GM03348 (cell line): ENCODE results near the gene CFAP161.
"Not testable (repeated sequence)": the region's sequence is repeated elsewhere in the genome, so short reads cannot be mapped to it uniquely, and the experiment has no call there.

Experiments
- DNase-seq: peaks from one replicate; pipeline ENCODE4 v3.0.0; 2012; ENCODE audit warnings: low spot score

The CFAP161 gene

DNA sequence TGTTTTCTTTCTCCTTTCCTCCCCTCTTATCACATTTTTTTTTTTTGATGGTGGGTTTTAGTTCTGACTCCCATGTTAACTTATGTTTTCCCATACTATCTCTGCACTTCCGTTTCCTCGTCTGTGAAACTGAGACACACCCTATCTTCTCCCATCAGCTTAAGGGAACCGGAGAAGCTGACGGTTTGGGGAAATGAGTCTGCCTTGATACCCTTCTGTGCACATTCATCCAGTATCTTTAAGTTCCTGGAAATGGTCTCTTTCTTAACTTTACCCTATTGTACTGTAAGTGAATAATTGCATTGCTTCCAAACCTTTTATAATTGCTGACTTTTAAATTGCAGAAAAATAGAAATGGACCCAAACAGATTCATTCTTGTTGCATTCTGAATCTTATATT is 26.2 kb upstream of the CFAP161 start:
- no peak for DNase-seq

DNA sequence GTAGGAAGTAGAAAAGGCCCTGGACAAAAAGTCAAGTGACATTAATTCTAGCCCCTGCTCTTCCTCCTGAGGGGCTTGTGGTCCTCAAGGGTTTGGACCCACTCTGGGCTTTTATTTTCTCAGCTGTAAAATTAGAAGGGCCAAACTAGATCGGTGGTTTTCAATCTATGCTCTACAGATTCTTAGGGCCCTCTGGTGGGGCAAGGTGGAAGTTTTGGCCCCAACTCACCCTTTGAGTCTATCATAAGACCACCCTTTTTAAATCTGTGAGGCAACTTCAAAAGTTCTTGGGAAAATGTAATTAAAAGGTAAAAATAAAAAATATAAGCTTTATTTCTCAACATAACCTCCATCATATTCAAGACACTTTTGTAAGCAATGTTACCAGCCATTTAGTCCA is 25.6 kb upstream of the CFAP161 start:
- no peak for DNase-seq

DNA sequence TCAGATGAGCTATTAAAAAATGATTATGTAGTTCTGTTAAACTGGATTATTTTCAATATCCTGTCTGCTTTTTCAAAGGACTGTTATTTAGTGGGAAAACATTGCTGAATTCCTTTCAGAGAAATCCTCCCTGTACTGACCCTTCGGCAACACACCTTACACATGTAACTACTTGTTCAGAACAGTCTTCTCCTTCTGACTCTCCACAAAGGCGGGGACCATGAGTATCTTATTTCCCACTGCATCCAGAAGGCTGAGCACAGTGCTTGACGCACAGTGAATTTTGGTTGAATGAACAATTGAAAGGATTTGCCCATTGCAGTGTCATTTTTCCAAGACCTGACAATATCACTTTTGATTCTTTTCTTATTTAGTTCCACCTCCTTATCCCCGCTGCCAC is 23.1 kb upstream of the CFAP161 start:
- DNase-seq = no peak

DNA sequence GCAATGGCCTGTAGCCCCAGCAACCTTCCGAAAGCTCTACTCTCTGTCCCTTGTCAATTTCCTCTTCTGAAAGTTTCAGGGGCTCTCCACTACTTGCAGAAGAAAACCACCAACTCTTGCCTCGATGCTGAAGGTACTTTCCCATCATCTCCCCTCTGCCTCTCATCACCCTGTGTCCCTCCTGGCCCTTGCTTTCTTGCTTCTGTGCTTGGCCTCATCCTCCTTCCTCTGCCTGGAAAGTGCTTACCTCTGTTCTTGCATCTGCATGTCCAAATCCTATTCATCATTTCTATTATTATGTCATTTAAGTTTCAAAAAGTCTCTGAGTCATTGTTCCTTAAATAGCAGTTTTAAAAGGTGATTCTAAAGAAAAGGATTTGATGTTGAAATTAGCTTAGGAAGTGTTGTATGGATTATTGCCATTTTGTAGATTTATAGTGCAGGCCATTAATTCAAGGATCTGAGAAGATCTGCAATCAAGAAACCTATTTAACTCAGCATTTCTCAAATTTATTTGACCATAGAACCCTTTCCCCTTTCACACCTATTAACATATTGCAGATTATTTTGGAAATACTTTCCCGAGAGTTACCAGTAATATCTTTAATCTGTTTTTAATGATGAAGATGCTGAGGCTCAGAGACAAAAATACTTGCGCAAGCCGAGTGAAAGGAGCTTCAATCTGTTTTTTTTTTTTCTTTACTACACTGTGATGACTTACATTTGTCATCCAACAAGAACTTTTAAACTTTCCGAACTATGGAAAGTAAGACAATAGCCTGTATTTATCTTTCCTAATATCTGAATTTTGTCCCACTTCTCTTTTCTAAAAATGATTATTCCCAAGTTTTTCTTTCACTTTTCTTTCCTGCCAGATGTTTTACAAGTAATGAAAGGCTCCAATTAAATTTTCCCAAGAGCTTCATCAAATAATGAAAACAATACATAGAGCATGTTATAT is 22.3 kb upstream of the CFAP161 start:
- DNase-seq = no peak

DNA sequence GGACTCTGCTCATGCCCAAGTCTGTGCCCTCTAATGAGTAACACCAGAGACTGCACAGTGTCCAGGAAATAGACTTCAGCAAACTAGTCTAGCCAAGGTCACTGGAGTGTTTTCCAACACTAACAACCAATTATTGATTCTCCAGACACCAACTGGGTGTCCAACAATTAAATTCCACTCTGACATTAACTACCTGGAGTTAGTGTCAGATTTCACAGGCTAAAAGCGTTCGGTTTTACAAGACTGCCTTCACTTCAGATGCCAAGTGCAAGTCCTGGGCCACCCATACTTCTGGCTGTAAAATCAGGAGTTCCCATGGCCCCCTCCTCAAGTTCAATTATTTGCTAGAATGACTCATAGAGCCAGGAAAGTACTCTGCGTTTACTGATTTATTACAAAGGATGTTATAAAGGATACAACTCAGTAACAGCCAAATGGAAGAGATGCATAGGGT is 20.8 kb upstream of the CFAP161 start:
- no peak for DNase-seq

DNA sequence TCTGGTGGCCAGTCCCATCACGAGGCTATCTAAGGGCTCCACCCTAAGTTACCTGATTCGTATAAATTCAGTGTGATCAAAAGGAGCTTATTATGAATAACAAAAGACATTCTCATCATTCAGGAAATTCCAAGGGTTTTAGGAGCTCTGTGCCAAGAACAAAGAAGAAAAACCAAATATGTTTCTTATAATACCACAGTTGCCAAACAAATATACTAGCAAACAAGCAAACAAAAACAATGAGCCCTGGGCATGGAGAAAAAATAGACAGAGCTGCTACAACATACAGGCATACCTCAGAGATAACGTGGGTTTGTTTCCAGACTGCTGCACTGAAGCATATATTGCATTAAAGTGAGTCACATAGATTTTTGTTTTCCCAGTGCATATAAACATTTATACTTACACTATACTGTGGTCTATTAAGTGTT is 20.2 kb upstream of the CFAP161 start:
- no peak for DNase-seq

DNA sequence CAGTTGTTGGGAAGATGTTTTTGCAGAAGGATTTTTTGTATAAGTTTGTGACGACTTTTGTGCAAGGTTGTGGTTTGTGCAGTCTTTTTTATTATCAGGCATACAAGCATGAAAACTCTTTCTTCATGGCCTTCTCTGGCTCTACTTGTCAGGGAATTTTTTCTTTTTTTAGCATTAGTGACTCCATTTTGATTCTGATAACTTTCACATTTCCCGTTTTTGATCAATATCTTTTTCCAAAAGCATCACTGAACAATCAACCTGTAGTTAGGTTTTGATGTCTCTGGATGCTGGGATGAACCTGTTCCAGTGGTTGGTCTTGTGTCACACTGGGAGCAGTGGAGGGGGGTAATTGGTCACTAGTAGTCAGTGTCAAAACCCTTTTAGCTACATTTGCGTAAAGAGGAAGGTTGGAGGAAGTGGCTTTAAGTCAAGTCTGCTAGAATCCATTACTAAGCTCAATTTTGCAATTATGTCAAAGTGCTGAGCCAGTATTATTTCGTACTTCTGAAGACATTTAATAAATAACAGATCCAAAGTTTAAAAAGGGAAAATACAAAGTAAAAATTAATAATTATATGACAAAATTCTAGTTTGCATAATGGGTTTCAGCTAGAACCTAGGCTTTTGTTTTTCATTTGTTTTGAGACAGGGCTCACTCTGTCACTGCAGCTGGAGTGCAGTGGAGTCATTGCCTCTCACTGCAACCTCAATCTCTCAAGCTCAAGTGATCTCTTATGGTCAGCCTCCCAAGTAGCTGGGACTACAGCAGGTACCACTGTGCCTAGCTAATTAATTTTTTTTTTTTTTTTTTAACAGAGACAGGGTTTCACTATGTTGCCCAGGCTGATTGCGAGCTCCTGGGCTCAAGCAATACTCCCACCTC is 18.8 kb upstream of the CFAP161 start:
- no peak for DNase-seq

DNA sequence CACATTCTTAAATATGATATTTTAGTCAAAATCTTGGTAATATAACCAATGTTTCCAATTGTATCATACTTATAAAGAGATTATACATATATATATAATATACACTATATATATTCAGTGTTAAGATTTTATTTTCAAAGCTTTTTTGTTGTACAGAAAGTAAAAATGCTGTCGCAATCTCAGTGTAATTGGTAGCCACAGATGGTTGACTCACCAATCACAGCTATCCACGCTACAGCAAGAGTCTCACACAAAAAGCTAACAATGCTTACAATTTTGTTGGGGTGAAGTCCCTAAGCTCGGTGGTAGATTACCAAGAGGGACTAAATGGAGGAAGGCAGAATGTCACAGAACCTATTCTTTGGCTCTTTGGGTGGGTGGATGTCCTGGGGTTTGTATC is 16.9 kb upstream of the CFAP161 start:
- DNase-seq = peak; percentile 56

DNA sequence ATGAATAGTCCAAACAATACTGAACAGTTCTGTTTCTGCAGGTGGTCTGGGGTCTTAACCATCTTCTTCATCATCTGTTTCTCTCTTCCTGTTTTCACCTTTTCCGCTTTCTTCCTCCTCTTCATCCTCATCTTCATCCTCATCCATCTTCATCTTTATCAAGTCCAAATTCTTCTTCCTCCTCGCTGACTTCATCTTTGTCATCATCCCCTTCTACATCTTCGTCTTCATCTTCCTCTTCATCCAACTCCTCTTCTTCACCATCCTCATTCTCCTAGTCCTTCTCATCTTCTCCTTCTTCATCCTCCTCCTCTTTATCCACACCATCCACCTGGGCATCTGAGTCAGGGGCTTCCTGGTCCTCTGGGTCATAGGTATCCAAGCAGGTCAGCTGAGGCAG is 16.5 kb upstream of the CFAP161 start:
- DNase-seq = no peak

DNA sequence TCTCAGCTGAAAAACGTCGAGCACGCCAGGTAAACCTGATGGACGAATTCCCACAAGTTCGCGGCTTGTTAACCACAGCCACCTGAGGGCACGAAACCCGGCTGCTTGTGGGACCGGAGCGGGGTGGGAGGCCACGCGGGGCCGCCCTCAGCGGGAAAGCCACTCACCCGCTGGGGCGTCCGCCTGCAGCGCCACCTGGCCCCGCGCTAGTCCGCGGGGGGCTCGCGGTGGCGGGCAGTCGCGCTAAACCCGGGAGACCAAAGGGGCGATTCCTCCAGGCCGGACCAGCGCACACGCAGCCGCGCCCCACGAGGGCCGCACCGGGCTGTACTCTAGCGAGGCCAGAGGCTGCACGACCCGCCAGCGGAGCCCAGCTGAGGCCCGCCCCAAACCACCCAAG is 15.7 kb upstream of the CFAP161 start:
- DNase-seq = no peak

DNA sequence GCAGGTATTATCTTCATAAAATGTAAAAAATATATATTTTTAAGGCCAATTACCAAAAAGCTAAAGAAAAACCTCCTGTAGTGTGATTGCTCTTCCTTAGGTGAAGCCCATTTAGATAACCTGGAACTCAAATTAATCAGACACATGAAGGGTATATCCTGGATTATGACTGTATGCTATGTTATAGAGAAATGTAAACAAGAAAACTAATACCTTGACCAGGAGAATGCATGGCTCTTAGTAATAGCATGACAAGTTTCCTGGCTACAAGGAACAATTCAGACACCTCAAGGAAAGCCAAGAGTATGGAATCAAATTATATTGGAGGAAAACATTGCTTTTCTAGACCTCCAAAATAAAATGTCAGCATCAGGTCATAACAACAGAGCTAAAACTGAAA is 14.0 kb upstream of the CFAP161 start:
- no peak for DNase-seq

DNA sequence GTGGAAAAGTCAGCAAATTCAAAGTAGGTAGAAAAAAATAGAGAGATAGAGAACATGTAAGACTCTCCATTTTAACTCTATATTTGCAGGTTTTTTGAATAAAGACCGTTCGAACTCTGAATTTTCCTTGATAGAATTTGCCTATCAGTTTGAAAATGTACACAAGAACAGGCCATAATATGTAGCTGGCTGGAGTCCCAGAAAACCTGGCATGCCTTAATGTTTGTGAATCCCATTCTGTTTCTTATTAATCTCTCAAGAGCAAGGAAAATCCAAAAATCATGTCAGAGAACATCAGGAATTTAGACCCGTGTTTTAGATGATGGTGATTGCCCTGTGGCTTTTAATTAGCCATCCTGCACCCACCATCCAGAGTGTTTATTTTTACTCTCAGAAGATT is 7.2 kb upstream of the CFAP161 start:
- no peak for DNase-seq

DNA sequence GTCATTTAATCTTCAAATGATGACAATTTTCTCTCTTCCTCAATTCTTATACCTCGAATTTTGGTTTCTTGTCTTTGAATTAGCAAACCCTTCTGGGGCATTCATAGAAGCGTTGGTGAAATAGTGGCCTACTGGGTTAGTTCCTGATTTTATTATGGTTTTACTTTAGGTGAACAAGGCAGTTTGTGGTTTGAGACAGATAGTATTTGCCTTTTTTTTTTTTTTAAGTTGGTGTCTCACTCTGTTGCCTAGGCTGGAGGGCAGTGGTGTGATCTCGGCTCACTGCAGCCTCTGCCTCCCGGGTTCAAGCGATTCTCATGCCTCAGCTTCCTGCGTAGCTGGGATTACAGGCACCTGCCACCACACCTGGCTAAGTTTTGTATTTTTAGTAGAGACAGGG is 7.4 kb downstream of the CFAP161 start:
- DNase-seq = not testable (repeated sequence)

DNA sequence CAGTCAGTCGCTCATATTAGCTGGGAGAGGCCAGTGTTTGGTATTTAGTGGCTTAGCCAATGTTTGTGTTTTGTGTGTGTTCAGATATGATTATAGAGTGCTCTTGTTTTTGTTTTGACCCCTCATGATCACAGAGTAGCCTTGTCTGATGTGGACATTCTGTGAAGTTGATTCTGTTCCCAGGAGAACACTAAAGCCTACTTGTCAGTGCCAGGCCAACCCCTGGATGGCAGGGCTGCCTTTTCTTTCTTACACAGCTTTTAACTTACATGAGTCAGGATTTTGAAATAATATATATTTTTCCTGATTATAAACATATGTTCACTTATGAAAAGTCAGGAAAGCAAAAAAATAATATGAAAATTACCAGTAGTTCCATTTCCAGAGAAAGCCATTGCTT is 11.9 kb downstream of the CFAP161 start:
- DNase-seq = peak; percentile 22

DNA sequence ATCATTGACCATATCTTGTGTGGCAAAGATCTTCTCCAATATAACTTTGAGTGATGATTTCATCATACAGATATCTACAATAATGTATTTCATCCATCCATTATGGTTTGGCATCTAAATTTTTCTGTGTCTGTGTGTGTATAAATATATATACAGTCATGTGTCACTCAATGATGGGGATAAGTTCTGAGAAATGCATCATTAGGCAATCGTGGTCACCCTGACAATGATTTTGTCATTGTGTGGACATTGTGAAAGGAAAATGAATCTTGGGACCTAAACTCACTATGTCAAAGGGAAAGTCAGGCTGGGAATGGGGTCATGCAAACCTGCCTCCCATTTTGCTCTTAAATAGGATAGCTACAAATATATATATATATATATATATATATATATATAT is 12.4 kb downstream of the CFAP161 start:
- DNase-seq = no peak

DNA sequence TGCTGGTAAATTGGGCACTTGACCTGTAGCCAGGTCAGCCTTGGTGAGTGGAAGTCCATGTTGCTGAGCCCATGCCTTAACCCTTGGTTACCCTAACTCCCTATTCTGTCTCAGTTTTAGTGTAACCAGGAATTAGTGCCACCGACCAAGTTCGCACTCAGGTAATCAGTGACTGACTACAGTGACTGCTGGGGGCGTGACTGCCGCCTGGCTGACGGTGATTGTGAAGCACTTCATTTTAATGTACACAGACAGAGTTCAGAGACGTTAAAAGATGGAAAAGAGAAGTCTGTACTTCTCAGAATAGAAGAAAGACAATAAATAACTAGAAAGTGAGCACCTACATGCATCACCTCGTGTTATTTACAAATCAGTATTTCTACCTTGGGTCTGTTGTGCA is 17.3 kb downstream of the CFAP161 start:
- DNase-seq = no peak

DNA sequence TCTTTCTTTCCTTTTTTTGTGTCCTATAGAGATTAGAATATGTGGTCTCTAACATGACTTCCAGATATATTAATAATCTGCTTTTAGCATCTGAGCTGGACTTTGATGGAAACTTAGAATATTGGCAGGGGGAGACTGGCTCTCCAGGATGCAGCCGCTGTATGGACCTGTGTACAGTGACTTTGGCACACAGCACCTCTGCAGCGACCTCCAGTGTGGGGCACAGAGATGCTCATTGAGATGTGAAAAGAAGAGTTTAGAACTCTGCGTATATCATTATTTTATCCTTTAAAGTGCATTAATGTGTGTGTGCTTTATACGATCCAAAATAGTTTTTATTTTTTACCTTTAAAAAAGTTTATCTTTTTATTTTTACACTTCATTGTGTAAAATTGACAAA is 18.3 kb downstream of the CFAP161 start:
- no peak for DNase-seq

DNA sequence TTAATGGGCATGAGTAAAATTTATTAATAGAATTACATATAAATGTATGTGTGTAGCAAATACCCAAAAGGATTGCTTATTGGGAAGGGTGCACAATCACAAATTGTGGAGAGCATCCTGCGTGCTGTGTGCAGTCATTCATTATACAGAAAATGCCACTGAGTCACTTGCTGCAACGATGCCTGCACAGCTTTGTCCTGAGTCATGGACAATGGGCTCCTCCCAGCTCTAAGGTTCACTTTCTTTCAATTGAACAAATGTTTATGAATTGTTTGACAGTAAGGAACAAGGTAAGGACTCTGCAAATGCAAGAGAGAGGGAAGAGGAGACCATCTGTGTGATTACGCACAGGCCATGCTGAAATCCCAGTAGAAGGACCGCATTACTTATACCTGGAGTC is 18.7 kb downstream of the CFAP161 start:
- DNase-seq = peak; percentile 34

DNA sequence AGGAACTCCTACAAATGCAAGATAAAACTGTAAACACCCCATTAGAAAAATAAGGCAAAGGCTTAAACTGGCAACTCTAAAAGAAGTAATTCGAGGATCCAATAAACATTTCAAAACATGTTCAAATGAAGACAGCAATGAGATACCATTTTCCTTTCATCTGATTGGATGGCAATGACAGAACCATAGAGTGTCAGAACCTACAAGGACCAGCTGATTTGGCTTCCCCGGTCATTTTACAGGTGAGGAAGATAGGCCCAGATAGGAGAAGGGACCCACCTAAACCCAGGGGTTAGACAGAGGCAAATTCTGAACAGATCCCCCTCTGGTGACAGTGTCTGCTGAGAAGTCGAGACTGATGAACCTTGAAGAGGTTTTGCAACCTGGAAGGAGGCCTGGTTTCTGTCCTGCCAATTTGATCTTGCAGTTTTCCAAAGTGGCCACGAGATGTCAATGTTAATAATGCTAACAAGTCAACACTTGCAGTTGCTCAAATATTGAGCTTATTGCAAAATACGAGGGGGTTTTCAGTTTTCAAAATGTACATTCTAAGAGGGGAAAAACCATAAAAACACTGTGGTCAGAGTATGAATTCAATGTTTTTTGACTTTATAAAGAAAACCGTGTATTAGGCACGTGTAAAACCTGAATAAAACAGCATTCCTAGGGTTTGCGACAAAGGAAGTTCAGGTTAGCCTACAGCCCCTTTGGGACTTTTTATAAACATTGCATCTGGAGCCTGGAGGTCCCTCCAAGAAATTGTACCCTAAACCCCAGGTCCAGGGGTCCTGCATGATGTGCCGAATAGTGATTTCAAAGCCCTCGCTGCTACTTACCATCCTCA is 21.5 kb downstream of the CFAP161 start:
- DNase-seq = peak; percentile 69

DNA sequence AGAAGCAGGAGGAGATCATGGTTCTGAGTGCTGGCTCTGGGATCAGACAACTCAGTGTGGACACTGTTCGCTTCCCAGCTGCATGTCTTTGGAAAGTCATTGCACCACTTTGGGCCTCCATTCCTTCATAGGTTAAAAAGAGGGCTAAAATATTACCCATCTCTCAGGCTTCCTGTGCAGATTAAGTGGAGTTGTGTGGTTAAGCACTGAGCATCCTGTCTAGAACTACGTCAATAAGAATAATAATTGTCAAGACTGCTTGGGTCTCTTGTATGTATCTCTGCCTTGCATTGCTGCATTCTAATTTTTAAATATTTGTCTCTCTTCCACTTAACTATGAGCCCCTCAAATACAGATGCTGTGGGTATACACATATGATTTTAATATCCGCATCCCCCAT is 22.3 kb downstream of the CFAP161 start:
- DNase-seq = no peak

DNA sequence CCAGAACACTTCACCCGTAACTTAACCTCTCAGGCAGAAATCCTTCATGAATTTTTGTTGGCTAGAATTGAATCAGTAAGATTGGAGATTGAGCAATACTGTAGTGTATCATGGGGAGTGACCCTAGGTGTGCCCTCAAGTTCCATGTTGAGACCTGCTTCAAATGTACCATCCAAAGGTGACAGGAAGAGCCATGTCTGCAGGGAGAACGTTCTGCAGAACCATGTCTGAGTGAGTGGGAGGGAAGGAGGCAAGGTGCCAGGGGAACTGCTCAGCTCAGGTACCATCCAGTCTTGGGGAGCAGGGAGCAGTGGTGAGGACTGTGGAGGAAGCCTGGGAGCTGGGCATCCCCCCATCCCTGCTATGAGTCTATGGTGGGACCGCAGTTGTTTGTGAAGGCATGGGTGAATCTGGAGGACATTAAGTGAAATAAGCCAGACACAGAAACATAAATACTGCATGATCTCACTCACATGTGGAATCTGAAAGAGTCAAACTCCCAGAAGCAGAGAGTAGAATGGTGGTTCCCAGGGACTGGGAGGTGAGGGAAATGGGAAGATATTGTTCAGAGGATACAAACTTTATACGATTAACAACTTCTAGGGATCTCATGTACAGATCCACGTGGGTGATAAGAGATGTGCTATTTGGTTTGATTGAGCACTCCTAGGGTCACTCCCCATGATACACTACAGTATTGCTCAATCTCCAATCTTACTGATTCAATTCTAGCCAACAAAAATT is 23.3 kb downstream of the CFAP161 start:
- DNase-seq = no peak

DNA sequence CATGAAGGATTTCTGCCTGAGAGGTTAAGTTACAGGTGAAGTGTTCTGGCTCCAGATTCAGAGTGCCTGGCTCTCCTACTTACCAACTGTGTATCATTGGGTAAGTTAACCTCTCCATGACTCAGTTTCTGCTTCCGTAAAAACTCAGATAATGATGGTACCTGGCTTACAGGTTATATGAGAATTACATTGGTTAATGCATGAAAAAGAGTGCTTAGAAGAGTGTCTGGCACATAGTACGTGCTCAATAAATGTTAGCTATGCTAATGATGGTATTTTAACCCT is 23.8 kb downstream of the CFAP161 start:
- DNase-seq = no peak
